Dendritic cell treated with granulocyte-macrophage colony-stimulating factor and Interleukin-4, amounts not matched to agents 40 ng/mL and 50 ng/mL, for 4 days (primary cell): Measurements from ENCODE around the gene THOC5.

Source experiments
- H3K27ac Mint-ChIP-seq: one replicate; pipeline ENCODE4 v1.8.0; 2022; ENCODE audit warnings: mild to moderate bottlenecking, mixed read lengths
- H3K27me3 Mint-ChIP-seq: one replicate; pipeline ENCODE4 v1.8.0; 2022; ENCODE audit warnings: mild to moderate bottlenecking, mixed read lengths
- H3K36me3 Mint-ChIP-seq: one replicate; pipeline ENCODE4 v1.8.0; 2022; ENCODE audit warnings: low read depth, mixed read lengths
- H3K4me1 Mint-ChIP-seq: one replicate; pipeline ENCODE4 v1.8.0; 2022; ENCODE audit warnings: low read depth, mixed read lengths
- H3K4me3 Mint-ChIP-seq: one replicate; pipeline ENCODE4 v1.8.0; 2022; ENCODE audit warnings: mild to moderate bottlenecking, moderate library complexity, mixed read lengths
- H3K9me3 Mint-ChIP-seq: one replicate; pipeline ENCODE4 v1.8.0; 2022; ENCODE audit warnings: mixed read lengths
- intact Hi-C: fragments of 100-400 bp; cut with micrococcal nuclease; formaldehyde crosslinking; loops from one replicate; pipeline ENCODE4 v1.15.0; 2022

The THOC5 gene

GRCh38 chr22:29464581-29464980 is 89.0 kb downstream of the THOC5 start:
- Mint-ChIP-seq H3K4me1 (no peaks in the 10 kb centered on the region), H3K36me3 (no peaks in the 10 kb centered on the region)
- intact Hi-C loops, result no loop called here

GRCh38 chr22:29463629-29464028 is 89.9 kb downstream of the THOC5 start:
- Mint-ChIP-seq H3K9me3 (no peaks in the 10 kb centered on the region), H3K27me3 (peaks cover 6% of the 10 kb centered on the region), H3K36me3 (no peaks in the 10 kb centered on the region), H3K4me1 (no peaks in the 10 kb centered on the region), H3K4me3 (no peak overlapping the region), H3K27ac (no peak overlapping the region)
- intact Hi-C loops, result no loop called here

More at GRCh38 chr22:29464581-29464980, 89.0 kb downstream of the THOC5 start:
- Mint-ChIP-seq H3K9me3 (no peaks in the 10 kb centered on the region), H3K27me3 (peaks cover 11% of the 10 kb centered on the region), H3K4me3 (no peak overlapping the region), H3K27ac (no peak overlapping the region)

GRCh38 chr22:29461263-29461662 is 92.3 kb downstream of the THOC5 start:
- Mint-ChIP-seq H3K36me3 (no peaks in the 10 kb centered on the region), H3K9me3 (no peaks in the 10 kb centered on the region), H3K27me3 (peaks cover 2% of the 10 kb centered on the region), H3K27ac (no peak overlapping the region), H3K4me1 (no peaks in the 10 kb centered on the region), H3K4me3 (no peak overlapping the region)
- intact Hi-C loops, result no loop called here

GRCh38 chr22:29459773-29460172 is 93.8 kb downstream of the THOC5 start:
- Mint-ChIP-seq H3K9me3 (no peaks in the 10 kb centered on the region), H3K4me1 (no peaks in the 10 kb centered on the region), H3K27me3 (peaks cover 2% of the 10 kb centered on the region), H3K27ac (no peak overlapping the region), H3K36me3 (no peaks in the 10 kb centered on the region), H3K4me3 (no peak overlapping the region)
- intact Hi-C loops, result no loop called here

- Mint-ChIP-seq H3K27me3 (no peaks in the 10 kb centered on the region), H3K36me3 (no peaks in the 10 kb centered on the region), H3K4me3 (no peak overlapping the region), H3K27ac (no peak overlapping the region), H3K9me3 (no peaks in the 10 kb centered on the region), H3K4me1 (no peaks in the 10 kb centered on the region)
- intact Hi-C loops, result no loop called here
Measured at GRCh38 chr22:29458551-29458950, 95.0 kb downstream of the THOC5 start.

- intact Hi-C loops, result no loop called here
- H3K27me3 Mint-ChIP-seq, result no peaks in the 10 kb centered on the region
- no peaks in the 10 kb centered on the region for H3K9me3 Mint-ChIP-seq
- H3K4me3 Mint-ChIP-seq, result no peak overlapping the region
- no peak overlapping the region for H3K27ac Mint-ChIP-seq
- no peaks in the 10 kb centered on the region for H3K36me3 Mint-ChIP-seq
- no peaks in the 10 kb centered on the region for H3K4me1 Mint-ChIP-seq
Measured at GRCh38 chr22:29457730-29458129, 95.8 kb downstream of the THOC5 start.

- H3K36me3 Mint-ChIP-seq, result no peaks in the 10 kb centered on the region
- H3K27ac Mint-ChIP-seq, result no peak overlapping the region
- H3K27me3 Mint-ChIP-seq, result no peaks in the 10 kb centered on the region
- H3K4me3 Mint-ChIP-seq, result no peak overlapping the region
- intact Hi-C loops, result no loop called here
- H3K4me1 Mint-ChIP-seq, result no peaks in the 10 kb centered on the region
- no peaks in the 10 kb centered on the region for H3K9me3 Mint-ChIP-seq
Measured at GRCh38 chr22:29456211-29456671, 97.3 kb downstream of the THOC5 start.
